ENCODE results near the gene TEX52. TPM values are rescaled to one million over a fixed set of nuclear protein-coding genes. Genes with fewer than 3 reads are reported as not detected.

TEX52 gene
- total and polyA plus RNA-seq, 2 of the 8 experiments (the other 6 are each of a cell fraction or from before 2014, with no cell fraction given): not detected

DNA sequence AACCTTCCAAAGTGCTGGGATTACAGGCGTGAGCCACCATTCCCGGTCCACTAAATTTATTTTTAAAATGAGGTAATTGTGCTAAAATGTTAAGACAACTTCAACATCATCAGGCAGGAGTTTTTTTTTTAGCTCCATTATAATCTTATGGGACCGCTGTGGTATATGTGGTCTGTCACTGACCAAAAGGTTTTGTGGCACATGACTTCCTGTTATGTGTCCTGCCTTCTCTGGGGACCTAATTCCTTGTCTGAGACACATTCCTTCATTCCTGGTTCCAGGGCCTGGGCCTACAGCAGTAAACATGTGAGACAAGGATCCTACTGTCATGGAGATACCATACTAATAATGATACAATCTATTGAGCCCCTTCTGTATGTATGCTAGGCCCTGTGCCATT, 4.9 kb downstream of the TEX52 start:
- H3K79me1 ChIP-seq (ENCODE audit: low read depth, low read length): no peaks in the 10 kb centered on the region
- H3K4ac ChIP-seq (replicated peaks; ENCODE audit: insufficient read length, low read depth, low read length): no peak overlapping the region
- no peak overlapping the region for H2BK120ac ChIP-seq (replicated peaks; ENCODE audit: low read depth, low read length)
- no peak overlapping the region for H4K5ac ChIP-seq (ENCODE audit: insufficient read length, low read depth, low read length)
- ChIA-PET POLR2A (ENCODE audit: partially characterized antibody) (no interaction called here), CTCF (ENCODE audit: partially characterized antibody) (interaction anchor here (0.6 to 1.7 kb wide), 7 partner anchors 24 to 292 kb away, joined by 3 to 5 read pairs (median 4); no protein-coding TSS in a partner anchor)
- H2AK5ac ChIP-seq (ENCODE audit: low read depth, low read length): no peak overlapping the region
- H3K4me3 ChIP-seq (ENCODE audit: extremely low read depth in 1 of 4, insufficient read depth in 2 of 4, low read depth in 3 of 4, low read length in 4 of 4): no peak overlapping the region
- H4K91ac ChIP-seq (replicated peaks; ENCODE audit: insufficient read length, low read length): no peak overlapping the region
- 89% methylated on average over 3 of the region's 3 CpGs; no CpG with 5 or more reads in 1 of the 2 experiments for WGBS, 2 experiments (ENCODE audit: extremely low coverage in 1 of 2, insufficient coverage in 1 of 2, insufficient read length in 1 of 2, insufficient replicate concordance in 2 of 2, low coverage in 1 of 2, low lambda C conversion rate in 2 of 2, missing lambda C conversion rate in 1 of 2)
- no peak overlapping the region for H3K14ac ChIP-seq (ENCODE audit: insufficient read length)
- no peak overlapping the region for H2BK20ac ChIP-seq (ENCODE audit: low read length)
- no peaks in the 10 kb centered on the region for H3K9me3 ChIP-seq (ENCODE audit: insufficient read depth in 2 of 2, low read depth in 1 of 2, low read length in 1 of 2)
- no peak overlapping the region for H3K27ac ChIP-seq (ENCODE audit: low read depth, low read length)
- no peak overlapping the region for H2BK15ac ChIP-seq (ENCODE audit: low read length)
- no peaks in the 10 kb centered on the region for H4K20me1 ChIP-seq (replicated peaks in 1 of 2; ENCODE audit: control insufficient read depth in 1 of 2, insufficient read depth in 2 of 2, low read length in 2 of 2)
- H3K36me3 ChIP-seq (ENCODE audit: control insufficient read depth in 2 of 4, insufficient read depth in 4 of 4, low read length in 3 of 4): no peaks in the 10 kb centered on the region
- no peaks in the 10 kb centered on the region for H3K79me2 ChIP-seq (ENCODE audit: control insufficient read depth in 1 of 2, insufficient read depth in 2 of 2, low read length in 2 of 2)
- no peak overlapping the region for H3K56ac ChIP-seq (replicated peaks; ENCODE audit: insufficient read length, low read depth, low read length)
- H2BK5ac ChIP-seq (ENCODE audit: low read depth, low read length): no peak overlapping the region
- H2BK12ac ChIP-seq (ENCODE audit: low read depth, low read length): 0 out of 2 replicates have a peak overlapping the region, but pooled peaks have one; percentile 7
- no peaks in the 10 kb centered on the region for H3K27me3 ChIP-seq (replicated peaks in 1 of 4; ENCODE audit: control insufficient read depth in 3 of 4, extremely low read depth in 1 of 4, insufficient read depth in 3 of 4, low read length in 3 of 4)
- no peak overlapping the region for H4K8ac ChIP-seq (ENCODE audit: extremely low read depth, insufficient read depth, low read length)
- H3K23ac ChIP-seq (ENCODE audit: insufficient read length): no peak overlapping the region
- no peak overlapping the region for H3K18ac ChIP-seq (ENCODE audit: extremely low read depth, low read length)
- H3K4me2 ChIP-seq (ENCODE audit: insufficient read depth in 1 of 2, low read depth in 2 of 2, low read length in 2 of 2): no peak overlapping the region
- H2AFZ ChIP-seq (ENCODE audit: low read length): no peak overlapping the region
- H3K4me1 ChIP-seq (replicated peaks in 1 of 4; ENCODE audit: control insufficient read depth in 3 of 4, insufficient read depth in 4 of 4, low read length in 3 of 4): peaks cover 0 to 4% (median under 1%) of the 10 kb centered on the region in 4 experiments; a peak in 4 of 7 replicates
- H3K9ac ChIP-seq (replicated peaks in 1 of 4; ENCODE audit: extremely low read depth in 1 of 4, low read depth in 3 of 4, low read length in 3 of 4): no peak overlapping the region
- FAIRE-seq (no peak), DNase-seq (ENCODE audit: low read depth in 1 of 2, low spot score in 2 of 2) (no peak)
- H3K23me2 ChIP-seq (ENCODE audit: low read depth, low read length): no peaks in the 10 kb centered on the region
- TF ChIP-seq ASH2L (IDR thresholded peaks at IDR 0.05; ENCODE audit: low read length) (no peak), RFX5 (IDR thresholded peaks at IDR 0.05; ENCODE audit: borderline replicate concordance, low read depth, low read length) (no peak), YY1 (IDR thresholded peaks at IDR 0.05; ENCODE audit: low read depth, low read length) (no peak), EP300 (IDR thresholded peaks at IDR 0.05; ENCODE audit: borderline replicate concordance in 1 of 2, low read depth in 2 of 2, low read length in 2 of 2) (no peak), SAP30 (IDR thresholded peaks at IDR 0.05; ENCODE audit: insufficient read depth, insufficient replicate concordance, low read length) (no peak), SUZ12 (IDR thresholded peaks at IDR 0.05; ENCODE audit: low read length) (no peak), CEBPB (IDR thresholded peaks at IDR 0.05; ENCODE audit: low read depth, low read length) (no peak), TCF12 (IDR thresholded peaks at IDR 0.05; ENCODE audit: low read depth, low read length) (no peak), FOSL1 (IDR thresholded peaks at IDR 0.05; ENCODE audit: insufficient read depth, low read depth, low read length) (no peak), HDAC2 (IDR thresholded peaks at IDR 0.05; ENCODE audit: borderline replicate concordance in 1 of 2, low read depth in 2 of 2, low read length in 2 of 2) (no peak)
- TF ChIP-seq, protein P1, sequence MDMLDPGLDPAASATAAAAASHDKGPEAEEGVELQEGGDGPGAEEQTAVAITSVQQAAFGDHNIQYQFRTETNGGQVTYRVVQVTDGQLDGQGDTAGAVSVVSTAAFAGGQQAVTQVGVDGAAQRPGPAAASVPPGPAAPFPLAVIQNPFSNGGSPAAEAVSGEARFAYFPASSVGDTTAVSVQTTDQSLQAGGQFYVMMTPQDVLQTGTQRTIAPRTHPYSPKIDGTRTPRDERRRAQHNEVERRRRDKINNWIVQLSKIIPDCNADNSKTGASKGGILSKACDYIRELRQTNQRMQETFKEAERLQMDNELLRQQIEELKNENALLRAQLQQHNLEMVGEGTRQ (IDR thresholded peaks at IDR 0.05; ENCODE audit: low read length): no peak
- TF ChIP-seq, protein P2, sequence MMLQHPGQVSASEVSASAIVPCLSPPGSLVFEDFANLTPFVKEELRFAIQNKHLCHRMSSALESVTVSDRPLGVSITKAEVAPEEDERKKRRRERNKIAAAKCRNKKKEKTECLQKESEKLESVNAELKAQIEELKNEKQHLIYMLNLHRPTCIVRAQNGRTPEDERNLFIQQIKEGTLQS (IDR thresholded peaks at IDR 0.05; ENCODE audit: insufficient read depth, low read depth, low read length): no peak
